Activated CD8-positive, alpha-beta memory T cell treated with anti-CD3 and anti-CD28 coated beads for 36 hours (primary cell): Measurements from ENCODE around the gene ALB. TPM values are rescaled to one million over a fixed set of nuclear protein-coding genes. Genes with fewer than 3 reads are reported as not detected.

Experiments used
- CTCF ChIA-PET: fragments of 350-600 bp; sonication (Branson Sonifier 250); formaldehyde crosslinking; loops from one replicate; lab custom pipeline; 2021; ENCODE audit warnings: antibody characterized with exemption; lab: Charles Lee
- POLR2A ChIA-PET: fragments of 350-600 bp; sonication (Branson Sonifier 250); formaldehyde crosslinking; loops from one replicate; lab custom pipeline; 2021; ENCODE audit warnings: antibody characterized with exemption; lab: Charles Lee
- total RNA-seq, 2 experiments: library from RNA; stranded (reverse); gene quantifications; one replicate each; pipeline ENCODE4 v1.2.3, GENCODE V29; 2021

The ALB gene
- total RNA-seq, 2 experiments from 2014 or later, result not detected

DNA sequence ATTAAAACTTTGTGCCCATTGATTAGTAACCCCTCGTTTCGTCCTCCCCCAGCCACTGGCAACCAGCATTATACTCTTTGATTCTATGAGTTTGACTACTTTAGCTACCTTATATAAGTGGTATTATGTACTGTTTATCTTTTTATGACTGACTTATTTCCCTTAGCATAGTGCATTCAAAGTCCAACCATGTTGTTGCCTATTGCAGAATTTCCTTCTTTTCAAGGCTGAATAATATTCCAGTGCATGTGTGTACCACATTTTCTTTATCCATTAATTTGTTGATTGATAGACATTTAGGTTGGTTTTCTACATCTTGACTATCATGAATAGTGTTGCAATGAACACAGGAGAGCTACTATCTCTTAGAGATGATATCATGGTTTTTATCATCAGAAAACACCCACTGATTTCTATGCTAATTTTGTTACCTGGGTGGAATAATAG lies 3.2 kb downstream of the ALB start:
- CTCF ChIA-PET, result no interaction called here
- POLR2A ChIA-PET, result no interaction called here

- CTCF ChIA-PET, result no interaction called here
- POLR2A ChIA-PET, result no interaction called here
Measured at GRCh38 chr4:73408181-73408867, 4.2 kb downstream of the ALB start.

GRCh38 chr4:73409012-73409862 lies 5.2 kb downstream of the ALB start:
- CTCF ChIA-PET, result no interaction called here
- POLR2A ChIA-PET, result no interaction called here

DNA sequence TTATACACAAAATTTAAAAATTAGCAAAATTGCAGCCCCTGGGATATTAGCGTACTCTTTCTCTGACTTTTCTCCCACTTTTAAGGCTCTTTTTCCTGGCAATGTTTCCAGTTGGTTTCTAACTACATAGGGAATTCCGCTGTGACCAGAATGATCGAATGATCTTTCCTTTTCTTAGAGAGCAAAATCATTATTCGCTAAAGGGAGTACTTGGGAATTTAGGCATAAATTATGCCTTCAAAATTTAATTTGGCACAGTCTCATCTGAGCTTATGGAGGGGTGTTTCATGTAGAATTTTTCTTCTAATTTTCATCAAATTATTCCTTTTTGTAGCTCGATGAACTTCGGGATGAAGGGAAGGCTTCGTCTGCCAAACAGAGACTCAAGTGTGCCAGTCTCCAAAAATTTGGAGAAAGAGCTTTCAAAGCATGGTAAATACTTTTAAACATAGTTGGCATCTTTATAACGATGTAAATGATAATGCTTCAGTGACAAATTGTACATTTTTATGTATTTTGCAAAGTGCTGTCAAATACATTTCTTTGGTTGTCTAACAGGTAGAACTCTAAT lies 6.0 kb downstream of the ALB start:
- CTCF ChIA-PET, result no interaction called here
- POLR2A ChIA-PET, result no interaction called here

- ChIA-PET CTCF (no interaction called here), POLR2A (no interaction called here)
Measured at GRCh38 chr4:73410916-73411730, 7.0 kb downstream of the ALB start.

DNA sequence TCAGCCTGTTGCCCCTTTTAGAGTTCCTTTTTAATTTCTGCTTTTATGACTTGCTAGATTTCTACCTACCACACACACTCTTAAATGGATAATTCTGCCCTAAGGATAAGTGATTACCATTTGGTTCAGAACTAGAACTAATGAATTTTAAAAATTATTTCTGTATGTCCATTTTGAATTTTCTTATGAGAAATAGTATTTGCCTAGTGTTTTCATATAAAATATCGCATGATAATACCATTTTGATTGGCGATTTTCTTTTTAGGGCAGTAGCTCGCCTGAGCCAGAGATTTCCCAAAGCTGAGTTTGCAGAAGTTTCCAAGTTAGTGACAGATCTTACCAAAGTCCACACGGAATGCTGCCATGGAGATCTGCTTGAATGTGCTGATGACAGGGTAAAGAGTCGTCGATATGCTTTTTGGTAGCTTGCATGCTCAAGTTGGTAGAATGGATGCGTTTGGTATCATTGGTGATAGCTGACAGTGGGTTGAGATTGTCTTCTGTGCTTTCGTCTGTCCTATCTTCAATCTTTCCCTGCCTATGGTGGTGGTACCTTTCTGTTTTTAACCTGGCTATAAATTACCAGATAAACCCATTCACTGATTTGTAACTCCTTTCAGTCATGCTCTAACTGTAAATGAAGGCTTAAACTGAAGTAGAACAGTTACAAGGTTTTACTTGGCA lies 7.8 kb downstream of the ALB start:
- ChIA-PET CTCF (no interaction called here), POLR2A (no interaction called here)

- CTCF ChIA-PET, result no interaction called here
- POLR2A ChIA-PET, result no interaction called here
Measured at GRCh38 chr4:73413294-73413755, 9.2 kb downstream of the ALB start.

GRCh38 chr4:73414936-73415271 lies 10.8 kb downstream of the ALB start:
- POLR2A ChIA-PET, result no interaction called here
- CTCF ChIA-PET, result no interaction called here

GRCh38 chr4:73415807-73416238 lies 11.7 kb downstream of the ALB start:
- CTCF ChIA-PET, result no interaction called here
- POLR2A ChIA-PET, result no interaction called here

- ChIA-PET POLR2A (no interaction called here), CTCF (no interaction called here)
Measured at GRCh38 chr4:73416423-73417087, 12.5 kb downstream of the ALB start.

GRCh38 chr4:73417342-73417741 lies 13.3 kb downstream of the ALB start:
- ChIA-PET CTCF (no interaction called here), POLR2A (no interaction called here)

DNA sequence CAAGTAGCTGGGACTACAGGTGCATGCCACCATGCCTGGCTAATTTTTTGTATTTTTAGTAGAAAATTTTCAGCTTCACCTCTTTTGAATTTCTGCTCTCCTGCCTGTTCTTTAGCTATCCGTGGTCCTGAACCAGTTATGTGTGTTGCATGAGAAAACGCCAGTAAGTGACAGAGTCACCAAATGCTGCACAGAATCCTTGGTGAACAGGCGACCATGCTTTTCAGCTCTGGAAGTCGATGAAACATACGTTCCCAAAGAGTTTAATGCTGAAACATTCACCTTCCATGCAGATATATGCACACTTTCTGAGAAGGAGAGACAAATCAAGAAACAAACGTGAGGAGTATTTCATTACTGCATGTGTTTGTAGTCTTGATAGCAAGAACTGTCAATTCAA lies 13.9 kb downstream of the ALB start:
- POLR2A ChIA-PET, result no interaction called here
- CTCF ChIA-PET, result no interaction called here

- CTCF ChIA-PET, result no interaction called here
- POLR2A ChIA-PET, result no interaction called here
Measured at GRCh38 chr4:73418677-73419076, 14.6 kb downstream of the ALB start.

DNA sequence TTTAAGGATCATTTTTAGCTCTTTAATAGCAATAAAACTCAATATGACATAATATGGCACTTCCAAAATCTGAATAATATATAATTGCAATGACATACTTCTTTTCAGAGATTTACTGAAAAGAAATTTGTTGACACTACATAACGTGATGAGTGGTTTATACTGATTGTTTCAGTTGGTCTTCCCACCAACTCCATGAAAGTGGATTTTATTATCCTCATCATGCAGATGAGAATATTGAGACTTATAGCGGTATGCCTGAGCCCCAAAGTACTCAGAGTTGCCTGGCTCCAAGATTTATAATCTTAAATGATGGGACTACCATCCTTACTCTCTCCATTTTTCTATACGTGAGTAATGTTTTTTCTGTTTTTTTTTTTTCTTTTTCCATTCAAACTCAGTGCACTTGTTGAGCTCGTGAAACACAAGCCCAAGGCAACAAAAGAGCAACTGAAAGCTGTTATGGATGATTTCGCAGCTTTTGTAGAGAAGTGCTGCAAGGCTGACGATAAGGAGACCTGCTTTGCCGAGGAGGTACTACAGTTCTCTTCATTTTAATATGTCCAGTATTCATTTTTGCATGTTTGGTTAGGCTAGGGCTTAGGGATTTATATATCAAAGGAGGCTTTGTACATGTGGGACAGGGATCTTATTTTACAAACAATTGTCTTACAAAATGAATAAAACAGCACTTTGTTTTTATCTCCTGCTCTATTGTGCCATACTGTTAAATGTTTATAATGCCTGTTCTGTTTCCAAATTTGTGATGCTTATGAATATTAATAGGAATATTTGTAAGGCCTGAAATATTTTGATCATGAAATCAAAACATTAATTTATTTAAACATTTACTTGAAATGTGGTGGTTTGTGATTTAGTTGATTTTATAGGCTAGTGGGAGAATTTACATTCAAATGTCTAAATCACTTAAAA lies 15.3 kb downstream of the ALB start:
- ChIA-PET CTCF (no interaction called here), POLR2A (no interaction called here)

DNA sequence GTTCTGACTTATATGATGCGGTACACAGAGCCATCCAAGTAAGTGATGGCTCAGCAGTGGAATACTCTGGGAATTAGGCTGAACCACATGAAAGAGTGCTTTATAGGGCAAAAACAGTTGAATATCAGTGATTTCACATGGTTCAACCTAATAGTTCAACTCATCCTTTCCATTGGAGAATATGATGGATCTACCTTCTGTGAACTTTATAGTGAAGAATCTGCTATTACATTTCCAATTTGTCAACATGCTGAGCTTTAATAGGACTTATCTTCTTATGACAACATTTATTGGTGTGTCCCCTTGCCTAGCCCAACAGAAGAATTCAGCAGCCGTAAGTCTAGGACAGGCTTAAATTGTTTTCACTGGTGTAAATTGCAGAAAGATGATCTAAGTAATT lies 16.5 kb downstream of the ALB start:
- CTCF ChIA-PET, result no interaction called here
- POLR2A ChIA-PET, result no interaction called here

DNA sequence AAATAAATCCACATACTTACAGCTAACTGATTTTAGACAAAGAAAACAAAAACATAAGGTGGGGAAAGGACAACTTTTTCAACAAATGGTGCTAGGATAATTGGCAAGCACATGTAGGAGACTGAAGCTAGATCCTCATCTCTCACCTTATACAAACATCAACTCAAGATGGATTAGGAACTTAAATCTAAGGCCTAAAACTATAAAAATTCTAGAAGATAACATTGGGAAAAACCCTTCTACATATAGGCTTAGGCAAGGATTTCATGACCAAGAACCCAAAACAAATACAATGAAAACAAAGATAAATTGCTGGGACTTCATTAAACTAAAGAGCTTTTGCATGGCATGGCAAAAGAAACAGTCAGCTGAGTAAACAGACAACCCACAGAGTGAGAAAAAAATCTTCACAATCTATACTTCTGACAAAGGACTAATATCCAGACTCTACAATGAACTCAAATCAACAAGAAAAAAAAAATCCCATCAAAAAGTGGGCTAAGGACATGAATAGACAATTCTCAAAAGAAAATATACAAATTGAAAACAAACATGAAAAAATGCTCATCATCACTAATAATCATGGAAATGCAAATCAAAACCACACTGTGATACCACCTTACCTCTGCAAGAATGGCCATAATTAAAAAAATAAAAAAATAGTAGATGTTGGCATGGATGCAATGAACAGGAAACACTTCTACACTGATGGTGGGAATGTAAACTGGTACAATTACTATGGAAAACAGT lies 17.8 kb downstream of the ALB start:
- ChIA-PET CTCF (no interaction called here), POLR2A (no interaction called here)

- CTCF ChIA-PET, result no interaction called here
- POLR2A ChIA-PET, result no interaction called here
Measured at GRCh38 chr4:73422458-73422752, 18.3 kb downstream of the ALB start.
